NOMO-1 (cell line): ENCODE measurements around the gene ACAP2.
A peak's percentile ranks its signal among the peaks of the same experiment; 100 is the strongest.

Source experiments
- DNase-seq, 2 experiments: peaks; one replicate each; lab custom pipeline; 2025; ENCODE audit not compliant: unreplicated experiment in 2 of 2; lab: John Stamatoyannopoulos, UW

Gene ACAP2

GRCh38 chr3:195263193-195263924 lies 179.5 kb downstream of the ACAP2 start:
- DNase-seq: peak in 1 of 2 experiments; percentile 48

GRCh38 chr3:195261925-195262324 lies 180.9 kb downstream of the ACAP2 start:
- no peak for DNase-seq

GRCh38 chr3:195260280-195260905 lies 182.4 kb downstream of the ACAP2 start:
- DNase-seq: peak; percentile 64 to 77

GRCh38 chr3:195259475-195260279 lies 183.1 kb downstream of the ACAP2 start:
- peak; percentile 98 for DNase-seq

- DNase-seq: peak in 1 of 2 experiments; percentile 37
Observed at GRCh38 chr3:195259154-195259474, 183.7 kb downstream of the ACAP2 start.

- DNase-seq: peak in 1 of 2 experiments; percentile 20
Observed at GRCh38 chr3:195258449-195259153, 184.2 kb downstream of the ACAP2 start.

GRCh38 chr3:195257454-195258448 lies 185.1 kb downstream of the ACAP2 start:
- no peak for DNase-seq

GRCh38 chr3:195256639-195257453 lies 186.0 kb downstream of the ACAP2 start:
- DNase-seq: no peak

- DNase-seq: no peak
Observed at GRCh38 chr3:195255571-195256501, 187.0 kb downstream of the ACAP2 start.

- no peak for DNase-seq
Observed at GRCh38 chr3:195255176-195255500, 187.7 kb downstream of the ACAP2 start.

GRCh38 chr3:195254454-195255175 lies 188.2 kb downstream of the ACAP2 start:
- no peak for DNase-seq

GRCh38 chr3:195253923-195254432 lies 188.8 kb downstream of the ACAP2 start:
- DNase-seq: no peak

- DNase-seq: no peak
Observed at GRCh38 chr3:195251336-195252065, 191.3 kb downstream of the ACAP2 start.

- DNase-seq: no peak
Observed at GRCh38 chr3:195250473-195251251, 192.2 kb downstream of the ACAP2 start.

GRCh38 chr3:195249858-195250464 lies 192.9 kb downstream of the ACAP2 start:
- no peak for DNase-seq
